HG03159 (cell line): ENCODE data around the gene INO80.

Experiments
- ATAC-seq: cut with Tn5 transposase; IDR thresholded peaks from one replicate; pipeline ENCODE4 v1.9.1; 2021; ENCODE audit warnings: mild to moderate bottlenecking, moderate library complexity; ENCODE audit not compliant: unreplicated experiment

The INO80 gene

DNA sequence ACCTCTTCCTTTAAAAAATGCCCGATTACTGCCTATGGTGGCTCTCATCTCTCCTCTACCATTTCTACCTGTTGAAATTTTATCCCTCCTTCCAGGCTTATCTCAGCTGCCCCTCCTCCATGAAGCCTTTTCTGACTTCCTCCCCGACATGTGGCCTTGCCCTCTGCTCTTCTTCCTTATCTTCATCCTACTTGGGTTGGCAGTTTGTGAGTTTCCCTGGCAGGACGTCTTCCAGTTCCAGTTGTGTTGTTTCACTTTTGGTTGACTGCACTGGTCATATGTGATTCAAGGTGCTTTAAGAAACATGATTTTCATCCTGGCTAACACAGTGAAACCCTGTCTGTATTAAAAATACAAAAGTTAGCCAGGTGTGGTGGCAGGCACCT lies 182.6 kb downstream of the INO80 start:
- no peak for ATAC-seq

- no peak for ATAC-seq
Observed at GRCh38 chr15:40932649-40933516, 183.2 kb downstream of the INO80 start.

GRCh38 chr15:40932156-40932555 lies 183.9 kb downstream of the INO80 start:
- no peak for ATAC-seq

GRCh38 chr15:40931300-40932142 lies 184.6 kb downstream of the INO80 start:
- no peak for ATAC-seq

DNA sequence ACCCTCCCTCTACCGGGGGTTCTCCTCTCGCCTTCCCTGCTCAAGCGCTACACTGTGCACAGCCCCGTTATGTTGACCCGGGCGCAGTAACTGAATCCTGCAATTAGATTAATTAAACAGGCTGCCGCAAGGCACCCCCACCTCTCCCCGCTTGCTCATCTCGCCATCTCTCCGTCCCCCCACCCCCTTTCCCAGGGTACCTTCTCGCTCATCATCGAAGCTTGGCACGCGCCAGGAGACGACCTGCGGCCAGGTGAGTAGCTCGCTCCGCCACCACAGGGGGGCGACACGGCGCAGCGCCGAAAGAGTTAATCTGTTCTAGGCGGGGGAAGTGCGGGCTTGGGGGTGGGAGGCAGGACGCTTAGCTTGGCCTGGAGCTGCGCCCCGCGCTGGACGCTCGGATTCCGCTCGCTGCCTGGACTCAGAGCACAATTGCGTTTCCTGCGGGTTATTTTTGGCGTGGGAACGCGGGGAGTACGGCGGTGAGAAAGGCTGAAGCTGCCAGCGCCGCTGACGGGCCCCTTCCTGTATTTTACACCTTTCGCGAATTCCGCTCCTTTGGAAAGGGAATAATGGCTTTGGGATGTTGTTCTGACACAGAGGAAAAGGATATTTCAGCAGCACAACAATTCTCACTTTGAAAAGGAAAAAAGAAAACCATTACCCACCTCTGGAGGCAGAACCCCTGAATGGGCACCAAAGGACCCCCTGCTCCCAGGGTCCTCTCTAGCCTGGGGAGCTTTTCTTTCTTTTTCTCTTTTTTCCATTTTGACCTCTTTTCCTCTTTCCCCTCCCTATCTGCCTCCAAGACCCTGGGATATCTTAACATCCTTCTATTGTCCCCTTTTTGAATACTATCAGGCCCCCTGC lies 185.4 kb downstream of the INO80 start:
- ATAC-seq: no peak

DNA sequence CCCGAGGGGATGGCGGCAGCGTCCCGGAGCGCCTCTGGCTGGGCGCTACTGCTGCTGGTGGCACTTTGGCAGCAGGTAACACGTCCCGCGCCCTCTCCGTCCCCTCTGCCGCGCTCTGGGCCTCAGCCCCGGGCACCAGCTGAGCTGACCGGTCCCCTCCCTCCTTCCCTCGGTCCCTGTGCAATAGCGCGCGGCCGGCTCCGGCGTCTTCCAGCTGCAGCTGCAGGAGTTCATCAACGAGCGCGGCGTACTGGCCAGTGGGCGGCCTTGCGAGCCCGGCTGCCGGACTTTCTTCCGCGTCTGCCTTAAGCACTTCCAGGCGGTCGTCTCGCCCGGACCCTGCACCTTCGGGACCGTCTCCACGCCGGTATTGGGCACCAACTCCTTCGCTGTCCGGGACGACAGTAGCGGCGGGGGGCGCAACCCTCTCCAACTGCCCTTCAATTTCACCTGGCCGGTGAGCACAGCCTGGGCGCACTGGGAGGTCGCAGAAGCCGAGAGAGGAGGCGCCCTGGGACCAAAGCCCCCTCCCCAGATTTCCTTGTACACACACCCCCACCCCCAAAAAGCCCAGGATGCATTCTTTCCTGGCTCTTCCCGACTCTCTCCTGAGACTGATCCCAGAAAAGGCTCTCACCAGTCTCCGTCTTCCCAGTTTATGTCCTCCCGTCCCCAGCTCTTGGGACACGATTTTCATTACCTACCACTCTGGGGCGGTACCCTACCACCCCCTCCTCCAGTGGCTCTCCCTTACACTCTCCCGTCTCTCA lies 186.2 kb downstream of the INO80 start:
- no peak for ATAC-seq
